Prostate gland (tissue), 2 donors: ENCODE results near the gene WFDC11. TPM values are rescaled to one million over a fixed set of nuclear protein-coding genes. Genes with fewer than 3 reads are reported as not detected.

ENCODE experiments used
- DNase-seq: peaks from one replicate; pipeline ENCODE4 v3.0.0-alpha.2; 2019; ENCODE audit warnings: low spot score
- H3K27ac ChIP-seq, 2 donors: fragments of 200-600 bp; sonication (generic); 2 replicates each; pipeline ENCODE4 v1.5.1; 2017 to 2019
- H3K27me3 ChIP-seq: fragments of 200-600 bp; sonication (generic); replicated peaks from 2 replicates; pipeline ENCODE4 v1.5.1; 2019; ENCODE audit not compliant: insufficient read depth
- H3K36me3 ChIP-seq, 2 donors: fragments of 200-600 bp; sonication (generic); 1 replicate in 1 of 2; 2 replicates in 1 of 2; pipeline versions ENCODE4 v1.5.1 to v1.8.1; 2017 to 2019
- H3K4me1 ChIP-seq: fragments of 200-600 bp; sonication (generic); replicated peaks from 2 replicates; pipeline ENCODE4 v1.5.1; 2019
- H3K4me3 ChIP-seq, 2 donors: fragments of 200-600 bp; sonication (generic); 2 replicates each; pipeline ENCODE4 v1.5.1; 2017 to 2019
- H3K9me3 ChIP-seq: fragments of 200-600 bp; sonication (generic); 2 replicates; pipeline ENCODE4 v1.5.1; 2017
- CTCF ChIP-seq, 4 experiments: fragments of 200-600 bp in 2 of 4; fragments of 450-650 bp in 2 of 4; sonication (generic) in 2 of 4; IDR thresholded peaks; 1 replicate in 3 of 4; 2 replicates in 1 of 4; pipeline ENCODE4 v1.5.1; 2016 to 2019; ENCODE audit warnings: antibody characterized with exemption in 4 of 4, mild to moderate bottlenecking in 2 of 4, moderate library complexity in 2 of 4
- POLR2A ChIP-seq: fragments of 450-650 bp; IDR thresholded peaks from one replicate; pipeline ENCODE4 v1.6.1; 2016; ENCODE audit warnings: antibody characterized with exemption, mild to moderate bottlenecking
- POLR2AphosphoS5 ChIP-seq: sonication (generic); formaldehyde crosslinking; IDR thresholded peaks from one replicate; pipeline ENCODE4 v1.6.1; 2017; ENCODE audit warnings: antibody characterized with exemption
- WGBS: methylation state at CpG from one replicate; pipeline ENCODE4 v1.1.5; 2018; 5-methylcytosine and 5-hydroxymethylcytosine counted together
- intact Hi-C: fragments of 100-400 bp; cut with DNase I; formaldehyde crosslinking; loops from one replicate; pipeline ENCODE4 v1.14.2; 2022
- total RNA-seq, 2 donors: library from RNA; depleted of rRNA; stranded (reverse); fragments of >200 nt; gene quantifications; one replicate each; pipeline ENCODE4 v1.1.0, GENCODE V29; 2016

WFDC11 gene
- total RNA-seq, 2 donors from 2014 or later: not detected

GRCh38 chr20:45636513-45636912, 33.5 kb downstream of the WFDC11 start:
- intact Hi-C loops: no loop called here
- Histone ChIP-seq H3K9me3 (no peaks in the 10 kb centered on the region), H3K27me3 (no peaks in the 10 kb centered on the region), H3K27ac (no peak overlapping the region), H3K4me1 (no peaks in the 10 kb centered on the region), H3K36me3 (no peaks in the 10 kb centered on the region), H3K4me3 (no peak overlapping the region)
- 88% methylated on average over 1 of the region's 1 CpG for WGBS
- TF ChIP-seq POLR2AphosphoS5 (no peak), POLR2A (no peak), CTCF (IDR thresholded peaks at IDR 0.05) (no peak)
- DNase-seq: no peak

DNA sequence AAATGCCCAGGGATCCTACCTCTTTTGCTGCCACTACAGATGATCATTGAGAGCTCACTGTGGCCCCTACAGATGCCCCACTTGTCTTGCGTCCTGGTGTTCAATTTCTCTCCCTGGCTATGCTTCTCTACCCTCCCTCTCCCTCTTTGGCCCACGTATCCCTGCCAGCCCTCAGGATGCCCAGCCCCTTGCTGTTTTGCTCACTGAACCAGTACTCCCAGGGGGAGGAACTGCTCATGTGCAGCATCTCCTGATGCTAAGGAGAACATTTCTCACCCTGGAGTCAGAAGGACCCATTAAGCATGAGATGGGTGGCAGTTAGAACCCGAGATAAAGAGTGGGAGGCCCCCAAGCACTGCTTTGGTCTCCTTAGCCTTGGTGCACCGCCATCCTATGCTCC, 38.9 kb downstream of the WFDC11 start, which contains the start of gene WFDC9:
TSS of gene WFDC9 (minus strand) at position 101 of the 400 bp plus-strand sequence. CDS start 21,103 bp downstream, outside the sequence.
- intact Hi-C loops: no loop called here
- 72% methylated on average over 4 of the region's 4 CpGs for WGBS
- Histone ChIP-seq H3K27ac (no peak within 1 kb of the TSS), H3K4me3 (no peak within 1 kb of the TSS), H3K9me3 (no peaks in the 10 kb centered on the region), H3K36me3 (no peaks in the 10 kb centered on the region), H3K4me1 (no peaks in the 10 kb centered on the region), H3K27me3 (no peaks in the 10 kb centered on the region)
- TF ChIP-seq POLR2A: no peak
- DNase-seq: no peak

GRCh38 chr20:45630371-45630770, 39.7 kb downstream of the WFDC11 start:
- H3K4me1 ChIP-seq: no peaks in the 10 kb centered on the region
- intact Hi-C loops: no loop called here
- no peaks in the 10 kb centered on the region for H3K36me3 ChIP-seq
- DNase-seq: no peak
- H3K27me3 ChIP-seq: no peaks in the 10 kb centered on the region
- no peak overlapping the region for H3K27ac ChIP-seq
- no peaks in the 10 kb centered on the region for H3K9me3 ChIP-seq
- H3K4me3 ChIP-seq: no peak overlapping the region
- TF ChIP-seq POLR2A (no peak), POLR2AphosphoS5 (no peak), CTCF (IDR thresholded peaks at IDR 0.05) (no peak)

DNA sequence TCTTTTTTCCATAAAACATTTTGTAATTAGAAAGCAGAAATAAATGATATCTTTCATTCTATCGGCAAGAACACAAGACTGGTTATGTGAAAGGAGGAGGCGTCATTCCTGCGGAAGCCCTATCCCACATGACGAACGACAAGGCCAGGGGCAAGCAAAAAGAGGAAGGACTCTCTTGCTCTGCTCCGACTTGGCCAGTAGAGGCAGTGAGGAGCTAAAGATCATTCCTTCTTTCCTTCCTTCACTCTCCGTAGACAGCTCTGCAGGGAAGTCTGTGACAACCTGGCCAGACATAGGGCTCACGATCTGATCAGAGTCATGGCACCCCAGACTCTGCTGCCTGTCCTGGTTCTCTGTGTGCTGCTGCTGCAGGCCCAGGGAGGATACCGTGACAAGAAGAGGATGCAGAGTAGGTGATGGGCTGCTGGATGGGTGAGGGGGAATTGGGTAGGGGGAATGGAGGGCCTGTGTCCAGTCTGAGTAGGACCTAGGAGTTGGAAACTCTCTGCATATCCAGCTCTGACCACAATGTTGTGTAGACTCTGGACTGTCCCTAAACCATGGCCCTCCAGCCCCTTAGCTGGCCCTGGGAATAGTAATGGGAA, 40.4 kb downstream of the WFDC11 start, which contains the start of gene WFDC10A:
TSS of gene WFDC10A (plus strand) at position 244 of the 605 bp plus-strand sequence. CDS start at position 319, 75 bp downstream.
- Histone ChIP-seq H3K4me3 (no peak within 1 kb of the TSS), H3K4me1 (no peaks in the 10 kb centered on the region), H3K36me3 (no peaks in the 10 kb centered on the region), H3K27me3 (no peaks in the 10 kb centered on the region), H3K27ac (no peak within 1 kb of the TSS), H3K9me3 (no peaks in the 10 kb centered on the region)
- 12% methylated on average over 9 of the region's 9 CpGs for WGBS
- intact Hi-C loops: no loop called here
- TF ChIP-seq POLR2A (no peak), POLR2AphosphoS5 (no peak), CTCF (IDR thresholded peaks at IDR 0.05) (peak in 3 of 4 experiments; percentile 14 to 53 (median 16))
- no peak for DNase-seq

GRCh38 chr20:45626540-45626939, 43.5 kb downstream of the WFDC11 start:
- WGBS: 68% methylated on average over 2 of the region's 2 CpGs
- Histone ChIP-seq H3K4me1 (no peaks in the 10 kb centered on the region), H3K27me3 (no peaks in the 10 kb centered on the region), H3K9me3 (no peaks in the 10 kb centered on the region), H3K27ac (no peak overlapping the region), H3K36me3 (no peaks in the 10 kb centered on the region), H3K4me3 (no peak overlapping the region)
- TF ChIP-seq POLR2AphosphoS5: no peak
- no peak for TF ChIP-seq CTCF (IDR thresholded peaks at IDR 0.05)
- no peak for TF ChIP-seq POLR2A
- no peak for DNase-seq
- intact Hi-C loops: no loop called here
